DLD1 (cell line): ENCODE results near the gene N4BP2L1.
"Not testable (repeated sequence)": the region's sequence is repeated elsewhere in the genome, so short reads cannot be mapped to it uniquely, and the experiment has no call there.

ENCODE experiments used
- in situ Hi-C: cut with HindIII; loops from 2 replicates; pipeline ENCODE4 v1.10.0; 2017; ENCODE audit warnings: low sequenced_read_pairs

The N4BP2L1 gene

DNA sequence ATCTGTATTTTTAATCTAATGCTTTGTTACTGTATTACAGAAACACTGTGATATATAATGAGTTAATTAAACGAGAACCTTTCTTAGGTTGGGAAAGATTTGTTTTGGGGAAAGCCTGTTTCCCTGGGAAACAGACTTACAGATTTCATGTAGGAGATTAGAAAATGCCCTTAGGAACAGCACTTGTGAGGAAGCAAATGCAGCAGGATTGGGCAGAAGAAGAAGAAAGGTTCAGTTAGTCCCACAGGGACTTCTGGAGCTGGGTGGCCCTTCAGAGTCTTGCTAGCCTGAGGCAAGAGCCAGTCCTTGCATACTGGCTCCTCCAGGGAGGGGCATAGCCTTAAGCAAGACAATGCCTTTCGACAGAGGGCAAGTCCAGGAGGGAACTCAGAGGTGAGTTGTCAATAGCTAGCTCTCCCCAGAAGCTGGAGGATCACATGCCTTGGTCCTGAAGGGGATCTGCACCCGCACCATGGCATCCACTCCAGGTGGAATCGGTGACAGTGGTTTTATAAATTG lies 36.8 kb downstream of the N4BP2L1 start:
- in situ Hi-C loops, result no loop called here

DNA sequence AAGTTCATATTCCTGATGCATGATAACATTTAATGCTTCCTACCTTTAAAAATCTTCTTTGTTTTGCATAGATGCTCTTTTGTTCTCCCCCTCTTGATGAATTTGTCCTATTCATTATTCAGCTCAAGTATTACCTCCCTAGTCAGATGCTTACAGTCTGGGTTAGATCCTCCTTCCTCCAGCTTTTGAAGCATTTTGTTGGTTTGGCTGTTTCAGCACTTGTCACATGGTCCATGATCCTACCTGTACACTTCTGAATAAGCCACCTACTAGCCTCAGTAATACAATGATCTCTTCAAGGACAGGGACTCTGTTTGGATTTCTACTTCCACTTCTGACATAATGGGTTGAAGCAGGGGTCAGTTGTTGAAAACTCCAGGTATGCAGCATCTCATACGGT lies 37.4 kb downstream of the N4BP2L1 start:
- in situ Hi-C loops, result no loop called here

DNA sequence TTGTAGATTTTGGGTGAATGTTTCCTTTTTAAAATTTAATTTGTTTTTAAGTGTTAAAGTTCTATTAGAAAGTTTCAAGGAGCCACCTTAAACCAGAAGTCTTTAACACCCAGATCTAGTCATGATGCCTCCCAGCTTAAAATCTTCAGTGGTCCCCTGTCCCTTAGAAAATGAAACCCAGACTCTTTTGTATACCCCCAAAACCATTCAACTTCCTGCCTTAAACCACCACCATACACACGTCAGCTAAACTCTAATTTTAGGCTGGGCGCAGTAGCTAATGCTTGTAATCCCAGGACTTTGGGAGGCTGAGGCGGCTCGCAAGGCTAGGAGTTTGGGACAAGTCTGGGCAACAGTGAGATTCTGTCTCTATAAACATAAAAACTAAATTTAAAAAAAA lies 37.9 kb downstream of the N4BP2L1 start:
- in situ Hi-C loops, result no loop called here

DNA sequence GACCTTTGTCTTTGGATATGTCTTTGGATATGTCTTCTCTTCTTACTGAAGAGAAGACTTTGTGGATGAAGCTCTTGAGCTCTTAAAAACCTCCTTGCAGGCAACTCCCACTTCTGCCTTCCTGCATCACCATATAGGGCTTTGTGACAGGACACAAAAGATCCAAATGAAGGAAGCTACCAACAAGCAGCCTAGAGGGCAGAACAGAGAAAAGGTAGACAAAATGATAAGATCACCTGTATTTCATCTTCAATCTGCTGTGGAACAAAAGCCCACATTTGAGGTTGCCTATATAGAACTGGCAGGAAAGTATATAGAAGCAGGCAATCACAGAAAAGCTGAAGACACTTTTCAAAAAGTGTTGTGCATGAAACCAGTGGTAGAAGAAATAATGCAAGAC lies 42.5 kb downstream of the N4BP2L1 start:
- in situ Hi-C loops, result no loop called here

DNA sequence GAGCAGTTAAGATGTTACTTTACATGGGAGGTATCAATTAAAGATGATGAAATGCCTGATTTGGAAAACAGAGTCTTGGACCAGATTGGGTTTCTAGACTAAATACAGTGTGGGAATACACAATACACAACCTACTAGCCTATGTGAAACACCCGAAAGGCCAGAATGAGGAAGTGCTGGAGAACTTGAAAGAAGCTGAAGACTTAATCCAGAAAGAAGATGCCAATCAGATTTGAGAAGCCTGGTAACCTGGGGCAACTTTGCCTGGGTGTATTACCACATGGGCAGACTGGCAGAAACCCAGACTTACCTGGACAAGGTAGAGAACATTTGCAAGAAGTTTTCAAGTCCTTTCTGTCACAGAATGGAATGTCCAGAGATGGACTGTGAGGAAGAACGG lies 43.2 kb downstream of the N4BP2L1 start:
- in situ Hi-C loops, result no loop called here

DNA sequence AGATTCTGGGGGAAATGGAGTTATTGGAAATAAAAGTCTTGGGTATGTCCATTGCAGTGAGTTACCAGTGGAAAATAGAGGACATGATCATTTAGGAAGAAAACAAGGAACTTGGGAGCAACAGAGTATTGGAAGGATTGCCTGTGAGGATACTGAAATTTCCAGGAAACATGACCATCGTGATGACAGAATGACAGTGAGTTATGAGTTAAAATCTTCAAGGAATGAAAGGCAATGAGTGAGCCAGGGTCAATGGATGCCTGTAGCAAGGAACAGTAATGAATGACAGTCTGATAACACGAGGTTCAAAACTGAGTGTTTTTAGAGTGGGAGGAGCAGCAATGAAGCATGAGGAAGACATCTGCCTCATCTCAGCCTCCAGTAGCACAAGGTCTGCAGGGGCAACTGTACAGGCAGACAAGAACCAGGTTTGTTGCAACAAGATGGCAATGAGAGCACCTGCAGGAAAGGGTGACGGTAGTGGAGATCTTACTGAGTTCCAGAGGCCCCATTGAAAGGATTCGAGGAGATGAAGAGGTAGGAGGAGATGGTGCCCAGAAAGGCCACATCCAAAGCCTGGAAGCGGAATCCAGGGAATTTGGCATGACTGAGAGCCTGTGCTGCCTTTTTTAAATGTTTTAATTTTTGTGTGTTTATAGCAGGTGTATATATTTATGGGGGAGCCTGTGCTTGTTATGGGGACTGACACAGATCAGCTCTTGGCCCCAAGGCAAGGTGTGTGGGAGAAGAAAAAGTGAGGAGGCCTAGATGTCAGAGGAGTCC lies 43.9 kb downstream of the N4BP2L1 start:
- in situ Hi-C loops, result no loop called here

DNA sequence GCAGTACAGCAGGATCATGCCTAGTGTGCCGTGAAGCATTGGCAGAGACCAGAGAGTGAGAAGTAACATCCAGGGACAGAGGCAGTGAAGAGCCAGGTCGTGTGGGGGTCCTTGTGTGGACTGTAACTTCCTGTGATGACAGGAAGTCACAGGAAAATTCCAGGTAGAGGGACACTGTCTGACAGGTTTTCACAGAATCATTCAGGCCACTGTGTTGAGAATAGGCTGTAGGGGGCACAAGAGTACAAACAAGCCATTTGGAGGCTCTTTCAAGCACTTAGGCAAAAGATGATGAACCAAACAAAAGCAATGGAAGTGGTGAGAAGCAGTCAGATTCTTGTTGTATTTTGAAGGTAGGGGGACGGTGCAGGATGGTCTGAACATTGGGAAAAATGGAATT lies 46.4 kb downstream of the N4BP2L1 start:
- in situ Hi-C loops, result no loop called here

DNA sequence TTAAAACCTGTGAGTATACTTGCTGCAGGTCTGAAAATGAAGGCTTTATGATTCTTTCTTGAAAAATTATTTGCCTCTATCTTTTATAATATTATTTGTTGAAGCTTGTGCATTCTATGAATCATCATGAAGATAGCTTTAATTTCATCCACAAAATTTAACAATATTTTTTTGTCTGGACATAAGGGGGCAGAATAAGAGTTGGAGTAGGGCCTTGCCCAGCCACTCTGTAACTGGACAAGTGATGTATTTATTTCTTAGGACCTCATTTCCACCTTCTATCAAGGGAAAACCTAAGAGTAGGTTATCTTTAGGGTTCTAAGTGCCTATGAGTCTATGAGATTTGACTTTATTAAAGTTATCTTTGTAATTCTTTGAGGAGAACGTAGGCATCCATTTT lies 49.9 kb downstream of the N4BP2L1 start:
- in situ Hi-C loops, result no loop called here

DNA sequence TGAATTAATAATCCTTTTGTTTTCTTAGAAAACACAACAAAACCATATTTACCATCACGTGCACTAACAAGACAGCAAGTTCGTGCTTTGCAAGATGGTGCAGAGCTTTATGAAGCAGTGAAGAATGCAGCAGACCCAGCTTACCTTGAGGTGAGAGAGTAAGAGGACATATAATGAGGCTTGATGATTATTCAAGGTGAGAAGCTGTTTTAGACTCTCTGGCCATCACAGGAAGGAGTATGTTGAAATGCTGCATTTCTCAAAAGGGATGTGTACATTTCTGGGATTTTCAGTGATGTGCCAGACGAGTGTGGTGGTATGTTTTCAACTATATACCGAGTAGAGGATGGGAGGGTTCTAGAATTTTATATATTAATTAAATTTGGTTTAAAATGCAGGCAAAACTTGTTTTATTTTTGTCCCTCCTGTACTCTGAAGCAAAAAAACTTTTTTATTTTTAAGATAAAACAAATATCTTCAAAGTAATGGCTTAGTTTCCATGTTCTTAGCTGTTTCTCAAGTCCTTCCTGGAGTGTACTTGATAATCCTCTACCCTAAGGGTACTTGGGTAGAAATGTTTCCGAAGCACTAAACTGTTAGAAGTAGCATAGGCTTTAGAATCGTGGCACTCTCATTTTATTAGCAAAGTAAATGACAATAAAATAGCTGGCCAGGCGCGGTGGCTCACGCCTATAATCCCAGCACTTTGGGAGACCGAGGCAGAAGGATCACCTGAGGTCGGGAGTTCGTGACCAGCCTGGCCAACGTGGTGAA lies 51.1 kb downstream of the N4BP2L1 start:
- in situ Hi-C loops, result no loop called here

DNA sequence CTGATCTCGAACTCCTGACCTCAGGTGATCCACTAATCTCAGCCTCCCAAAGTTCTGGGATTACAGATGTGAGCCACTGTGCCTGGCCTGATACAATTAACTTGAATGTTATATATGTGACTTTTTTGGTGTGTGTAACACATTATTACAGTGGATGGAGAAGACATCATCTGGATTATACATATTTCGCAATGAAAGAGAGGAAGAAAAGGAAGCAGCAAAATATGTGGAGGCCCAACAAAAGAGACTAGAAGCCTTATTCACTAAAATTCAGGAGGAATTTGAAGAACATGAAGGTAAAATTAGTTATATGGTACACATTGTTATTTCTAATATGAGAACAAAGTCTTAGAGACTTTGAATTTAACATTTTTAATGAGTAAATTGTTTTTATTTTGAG lies 57.1 kb downstream of the N4BP2L1 start:
- in situ Hi-C loops, result no loop called here

DNA sequence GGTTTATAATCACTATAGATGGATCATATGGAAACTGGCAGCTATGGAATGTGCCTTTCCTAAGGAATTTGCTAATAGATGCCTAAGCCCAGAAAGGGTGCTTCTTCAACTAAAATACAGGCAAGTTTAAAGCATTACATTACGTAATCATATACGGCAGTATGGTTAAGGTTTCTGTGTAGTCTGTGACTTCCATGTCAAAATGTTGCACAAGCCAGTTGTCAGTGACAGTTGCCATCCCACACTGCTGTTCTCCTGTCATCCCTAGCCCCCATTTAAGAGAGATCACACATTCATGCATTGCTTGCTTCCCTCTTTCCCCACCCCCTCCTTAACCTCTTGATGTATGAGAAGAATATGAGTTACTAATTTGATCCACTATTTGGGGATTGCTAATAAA lies 65.4 kb downstream of the N4BP2L1 start:
- in situ Hi-C loops, result no loop called here

DNA sequence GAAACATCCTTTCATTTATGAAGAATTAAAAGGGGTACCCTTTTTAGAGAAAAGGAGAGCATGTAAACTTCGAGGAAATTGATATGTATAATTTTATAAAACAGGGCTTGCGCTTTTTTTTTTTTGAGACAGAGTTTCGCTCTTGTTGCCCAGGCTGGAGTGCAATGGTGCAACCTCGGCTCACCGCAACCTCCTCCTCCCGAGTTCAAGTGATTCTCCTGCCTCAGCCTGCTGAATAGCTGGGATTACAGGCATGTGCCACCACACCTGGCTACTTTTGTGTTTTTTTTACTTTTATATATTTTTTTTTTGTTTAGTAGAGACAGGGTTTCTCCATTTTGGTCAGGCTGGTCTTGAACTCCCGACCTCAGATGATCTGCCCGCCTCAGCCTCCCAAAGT lies 72.0 kb downstream of the N4BP2L1 start:
- in situ Hi-C loops, result not testable (repeated sequence)

DNA sequence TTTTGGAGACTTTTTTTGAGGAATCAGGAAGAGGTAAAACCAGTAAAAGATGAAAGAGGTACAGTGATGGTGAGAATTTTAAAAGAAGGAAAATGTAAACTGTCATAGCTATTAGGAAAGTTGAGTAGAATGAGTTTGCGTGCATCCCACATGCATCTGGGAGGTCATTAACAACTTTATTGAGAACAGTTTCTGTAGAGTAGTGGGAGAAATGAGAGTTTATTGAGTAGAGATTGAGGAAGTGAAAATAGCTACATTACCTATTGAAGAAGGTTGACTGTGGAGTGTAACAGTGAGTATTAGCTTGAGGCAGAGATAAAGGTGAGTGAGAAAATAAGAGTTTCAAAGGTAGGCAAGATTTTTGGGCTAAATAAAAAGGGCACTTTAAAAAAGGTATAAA lies 73.9 kb downstream of the N4BP2L1 start:
- in situ Hi-C loops, result no loop called here

DNA sequence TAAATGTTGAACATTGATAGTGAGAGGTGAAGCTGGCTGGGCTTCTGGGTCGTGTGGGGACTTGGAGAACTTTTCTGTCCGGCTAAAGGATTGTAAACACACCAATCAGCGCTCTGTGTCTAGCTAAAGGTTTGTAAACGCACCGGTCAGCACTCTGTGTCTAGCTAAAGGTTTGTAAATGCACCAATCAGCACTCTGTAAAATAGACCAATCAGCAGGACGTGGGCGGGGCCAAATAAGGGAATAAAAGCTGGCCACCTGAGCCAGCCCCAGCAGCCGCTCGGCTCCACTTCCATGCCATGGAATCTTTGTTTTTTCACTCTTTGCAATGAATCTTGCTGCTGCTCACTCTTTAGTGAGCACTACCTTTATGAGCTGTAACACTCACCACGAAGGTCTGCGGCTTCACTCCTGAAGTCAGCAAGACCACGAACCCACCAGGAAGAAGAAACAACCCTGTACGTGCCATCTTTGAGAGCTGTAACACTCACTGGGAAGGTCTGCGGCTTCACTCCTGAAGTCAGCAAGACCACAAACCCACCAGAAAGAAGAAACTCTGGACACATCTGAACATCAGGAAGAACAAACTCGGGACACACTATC lies 77.0 kb downstream of the N4BP2L1 start:
- in situ Hi-C loops, result not testable (repeated sequence)
